ENCODE measurements around the gene PHB1. TPM values are rescaled to one million over a fixed set of nuclear protein-coding genes. Genes with fewer than 3 reads are reported as not detected.

PHB1 gene
- total RNA-seq, 1 experiment from 2014 or later, result 325 TPM

GRCh38 chr17:49450181-49450580 lies 35.5 kb upstream of the PHB1 start:
- Histone ChIP-seq H2BK5ac (ENCODE audit: insufficient read length, low read length) (no peak overlapping the region), H2AFZ (ENCODE audit: low read length) (no peak overlapping the region), H2BK15ac (ENCODE audit: low read depth, low read length) (no peak overlapping the region), H3K79me1 (ENCODE audit: insufficient read depth, low read depth, low read length, poor library complexity, severe bottlenecking) (no peaks in the 10 kb centered on the region), H3K23me2 (ENCODE audit: insufficient read length, low read depth, low read length, poor library complexity, severe bottlenecking) (no peaks in the 10 kb centered on the region), H3K4me1 (ENCODE audit: insufficient read depth, low read length) (no peaks in the 10 kb centered on the region; the same call in 1 of the 2 replicates), H4K20me1 (ENCODE audit: control insufficient read depth, insufficient read depth, insufficient read length) (no peaks in the 10 kb centered on the region), H4K8ac (replicated peaks; ENCODE audit: insufficient read length, low read depth, low read length) (no peak overlapping the region), H3K9ac (ENCODE audit: extremely low read depth, insufficient read length, low read length) (no peak overlapping the region), H3K4ac (ENCODE audit: low read depth, low read length) (no peak overlapping the region), H2AK5ac (ENCODE audit: insufficient read length, low read length) (no peak overlapping the region), H3K56ac (ENCODE audit: insufficient read length, low read depth, low read length) (no peak overlapping the region), H3T11ph (ENCODE audit: low read length) (no peak overlapping the region), H2BK120ac (ENCODE audit: low read depth, low read length, poor library complexity, severe bottlenecking) (no peak overlapping the region), H3K27me3 (ENCODE audit: insufficient read depth, low read length) (no peaks in the 10 kb centered on the region), H3K18ac (ENCODE audit: insufficient read length, low read depth, low read length) (no peak overlapping the region), H3K9me3 (ENCODE audit: control insufficient read depth, low read depth, low read length) (no peaks in the 10 kb centered on the region), H2BK20ac (ENCODE audit: low read depth, low read length, poor library complexity, severe bottlenecking) (no peak overlapping the region), H3K23ac (ENCODE audit: insufficient read length, low read depth, low read length) (no peak overlapping the region), H2BK12ac (ENCODE audit: insufficient read length, low read depth, low read length) (no peak overlapping the region), H3K27ac (ENCODE audit: insufficient read length, low read depth, low read length) (no peak overlapping the region), H4K91ac (ENCODE audit: insufficient read length, low read depth, low read length) (no peak overlapping the region), H4K5ac (ENCODE audit: insufficient read length, low read depth, low read length) (no peak overlapping the region), H3K14ac (ENCODE audit: insufficient read depth, low read length) (no peak overlapping the region), H3K4me2 (ENCODE audit: insufficient read depth, insufficient read length, low read length) (no peak overlapping the region), H3K79me2 (ENCODE audit: insufficient read depth, low read length) (no peaks in the 10 kb centered on the region)
- peaks cover 6% of the 10 kb centered on the region for H3K27me3 Mint-ChIP-seq (ENCODE audit: low read depth)
- H3K27ac Mint-ChIP-seq, result peak overlapping the region in 1 of 3 experiments; percentile 31; a peak in 2 of 7 replicates
- no peak for DNase-seq
- no peak for TF ChIP-seq CTCF (conservative IDR thresholded peaks at IDR 0.05)
- no peaks in the 10 kb centered on the region for H3K36me3 Mint-ChIP-seq (ENCODE audit: insufficient read depth in 1 of 3, low read depth in 3 of 3)
- WGBS (ENCODE audit: extremely low coverage, insufficient read length, low lambda C conversion rate), result no CpG with 5 or more reads among the region's 4 CpGs
- H3K4me3 Mint-ChIP-seq, result no peak overlapping the region
- no peaks in the 10 kb centered on the region for H3K9me3 Mint-ChIP-seq
- H3K4me1 Mint-ChIP-seq, result peaks cover 19 to 20% of the 10 kb centered on the region in 2 experiments

All from H9 (cell line).